Endothelial cell of umbilical vein (primary cell): ENCODE measurements around the gene ABCF1. TPM values are rescaled to one million over a fixed set of nuclear protein-coding genes. Genes with fewer than 3 reads are reported as not detected.

Experiments used
- BruUV-seq: library from RNA; stranded (reverse); fragments of 400-500 nt; replicated peaks from 2 replicates; lab custom pipeline; 2021; lab: Mats Ljungman, UMichigan
- CTCF ChIA-PET: fragments of 300-600, 350-600 bp; sonication (Branson Sonifier 250); formaldehyde crosslinking; loops from one replicate; lab custom pipeline; 2021; ENCODE audit warnings: antibody characterized with exemption, inconsistent platforms; lab: Charles Lee
- POLR2A ChIA-PET: fragments of 300-600, 350-600 bp; sonication (Branson Sonifier 250); formaldehyde crosslinking; loops from one replicate; lab custom pipeline; 2021; ENCODE audit warnings: antibody characterized with exemption, inconsistent platforms; lab: Charles Lee
- DNase-seq: peaks from one replicate; pipeline ENCODE4 v3.0.0-alpha.2; 2011; ENCODE audit warnings: low read depth, low spot score
- FAIRE-seq: peaks from 2 replicates; lab custom pipeline; 2011; peaks lifted over from hg19 to GRCh38; lab: Jason Lieb, UNC
- H2AFZ ChIP-seq: 2 replicates; pipeline ENCODE4 v1.6.0; 2012; ENCODE audit warnings: low read depth, low read length, control low read depth, inconsistent platforms
- H3K27ac ChIP-seq: 2 replicates; pipeline ENCODE4 v1.5.1; 2011; ENCODE audit warnings: low read depth, mild to moderate bottlenecking, control low read depth, low read length, moderate library complexity; ENCODE audit not compliant: insufficient read depth
- H3K27me3 ChIP-seq, 2 experiments: 2 replicates each; pipeline versions ENCODE4 v1.6.0 to v1.6.1; 2011; ENCODE audit warnings: low read length in 2 of 2, mixed read lengths in 1 of 2; ENCODE audit not compliant: control insufficient read depth in 2 of 2, insufficient read depth in 2 of 2
- H3K36me3 ChIP-seq, 2 experiments: 2 replicates in 1 of 2; 3 replicates in 1 of 2; pipeline ENCODE4 v1.5.1; 2011; ENCODE audit warnings: low read length in 2 of 2, mild to moderate bottlenecking in 1 of 2, moderate library complexity in 1 of 2; ENCODE audit not compliant: control insufficient read depth in 2 of 2, insufficient read depth in 2 of 2; ENCODE audit errors: extremely low read depth in 1 of 2
- H3K4me1 ChIP-seq: 3 replicates; pipeline ENCODE4 v1.5.1; 2011; ENCODE audit warnings: mild to moderate bottlenecking, low read length; ENCODE audit not compliant: control insufficient read depth, insufficient read depth; ENCODE audit errors: extremely low read depth
- H3K4me2 ChIP-seq: 2 replicates; pipeline ENCODE4 v1.6.1; 2011; ENCODE audit warnings: low read length, control low read depth, mixed read lengths; ENCODE audit not compliant: insufficient read depth
- H3K4me3 ChIP-seq, 3 experiments: fragments of 200-600 bp in 1 of 3; sonication (generic), shearing (Covaris generic) in 1 of 3; replicated peaks in 1 of 3; 2 replicates each; pipeline ENCODE4 v1.5.1; 2011 to 2016; ENCODE audit warnings: control low read depth in 3 of 3, low read length in 3 of 3, mild to moderate bottlenecking in 2 of 3, inconsistent platforms in 1 of 3, low read depth in 1 of 3, moderate library complexity in 1 of 3; ENCODE audit not compliant: insufficient read depth in 1 of 3
- H3K79me2 ChIP-seq: 2 replicates; pipeline ENCODE4 v1.6.0; 2012; ENCODE audit warnings: low read length, inconsistent platforms; ENCODE audit not compliant: control insufficient read depth, insufficient read depth
- H3K9ac ChIP-seq: replicated peaks from 2 replicates; pipeline ENCODE3; 2011; ENCODE audit warnings: low read length, control low read depth; ENCODE audit not compliant: insufficient read depth; ENCODE audit errors: extremely low read depth
- H3K9me1 ChIP-seq: replicated peaks from 3 replicates; pipeline ENCODE4 v1.6.0; 2011; ENCODE audit warnings: mild to moderate bottlenecking, low read length; ENCODE audit not compliant: control insufficient read depth, insufficient read depth; ENCODE audit errors: extremely low read depth
- H3K9me3 ChIP-seq: replicated peaks from 2 replicates; pipeline ENCODE4 v1.5.1; 2012; ENCODE audit warnings: low read length, inconsistent platforms; ENCODE audit not compliant: control insufficient read depth, insufficient read depth
- H4K20me1 ChIP-seq: replicated peaks from 2 replicates; pipeline ENCODE3; 2011; ENCODE audit warnings: mild to moderate bottlenecking, low read length; ENCODE audit not compliant: control insufficient read depth, insufficient read depth; ENCODE audit errors: extremely low read depth
- CTCF ChIP-seq, 2 donors: IDR thresholded peaks; 1 replicate in 1 of 2; 2 replicates in 1 of 2; pipeline ENCODE4 v1.5.1; 2011; ENCODE audit warnings: low read length in 2 of 2, mild to moderate bottlenecking in 2 of 2, moderate library complexity in 2 of 2, control low read depth in 1 of 2, inconsistent platforms in 1 of 2, low read depth in 1 of 2; ENCODE audit not compliant: insufficient read depth in 1 of 2; ENCODE audit errors: extremely low read depth in 1 of 2
- EZH2 ChIP-seq: IDR thresholded peaks from 2 replicates; pipeline ENCODE4 v1.6.1; 2012; ENCODE audit warnings: borderline replicate concordance, low read depth, mild to moderate bottlenecking, moderate library complexity, low read length, inconsistent platforms; ENCODE audit not compliant: severe bottlenecking
- FOS ChIP-seq: IDR thresholded peaks from 2 replicates; pipeline ENCODE4 v1.6.1; 2011; ENCODE audit warnings: mild to moderate bottlenecking, low read length, moderate library complexity, borderline replicate concordance; ENCODE audit not compliant: insufficient read depth
- GATA2 ChIP-seq: IDR thresholded peaks from 2 replicates; pipeline ENCODE4 v1.7.0; 2011; ENCODE audit warnings: low read depth, mild to moderate bottlenecking, moderate library complexity, mixed read lengths, low read length; ENCODE audit not compliant: insufficient read length, insufficient read depth
- JUN ChIP-seq: IDR thresholded peaks from 2 replicates; pipeline ENCODE4 v1.6.1; 2011; ENCODE audit warnings: borderline replicate concordance, low read depth; ENCODE audit not compliant: insufficient read length, insufficient read depth
- MAX ChIP-seq: IDR thresholded peaks from 2 replicates; pipeline ENCODE4 v1.6.1; 2011; ENCODE audit not compliant: insufficient read depth, insufficient read length
- MYC ChIP-seq: IDR thresholded peaks from one replicate; pipeline ENCODE4 v1.6.1; 2011; ENCODE audit warnings: mild to moderate bottlenecking, low read depth, low read length
- POLR2A ChIP-seq: IDR thresholded peaks from 2 replicates; pipeline ENCODE4 v1.6.1; 2012; ENCODE audit warnings: low read depth, mild to moderate bottlenecking, control low read depth, low read length
- POLR2AphosphoS5 ChIP-seq: IDR thresholded peaks from 2 replicates; pipeline ENCODE4 v1.6.1; 2012; ENCODE audit warnings: low read depth, mild to moderate bottlenecking, control low read depth, low read length, moderate library complexity; ENCODE audit not compliant: insufficient read depth
- dilution Hi-C: fragments of 300-500 bp; cut with MboI; formaldehyde crosslinking; loops from one replicate; pipeline ENCODE4 v1.15.0; 2019; ENCODE audit warnings: low sequenced_read_pairs; ENCODE audit not compliant: extremely low pct_ligation_motif_present
- intact Hi-C: fragments of 100-400 bp; cut with micrococcal nuclease; formaldehyde crosslinking; loops from one replicate; pipeline ENCODE4 v1.10.0; 2022
- polyA plus RNA-seq, 4 experiments: library from polyadenylated mRNA; depleted of rRNA in 3 of 4; stranded (reverse) in 3 of 4; unstranded in 1 of 4; fragments of >200 nt; gene quantifications; 2 replicates each; pipeline versions ENCODE4 v1.2.1 to v1.2.3, GENCODE V29; 2011 to 2012; ENCODE audit warnings: missing spikeins in 1 of 4
- total RNA-seq: library from RNA; stranded (reverse); gene quantifications from 2 replicates; pipeline ENCODE4 v1.2.3, GENCODE V29; 2021

Gene ABCF1
- total and polyA plus RNA-seq, 2 donors (not counting 3 experiments of a cell fraction or from before 2014, with no cell fraction given), result 34.0 to 60.3 TPM

GRCh38 chr6:30611150-30611855 is 40.1 kb downstream of the ABCF1 start:
- DNase-seq (no peak), FAIRE-seq (no peak)
- H3K27me3 ChIP-seq, result no peaks in the 10 kb centered on the region
- no peaks in the 10 kb centered on the region for H4K20me1 ChIP-seq
- no peak overlapping the region for H2AFZ ChIP-seq
- H3K4me1 ChIP-seq, result peaks cover 16% of the 10 kb centered on the region
- H3K9ac ChIP-seq, result no peak overlapping the region
- no peak overlapping the region for H3K4me2 ChIP-seq
- H3K9me1 ChIP-seq, result no peaks in the 10 kb centered on the region
- no peaks in the 10 kb centered on the region for H3K9me3 ChIP-seq
- CTCF ChIA-PET, result interaction anchor here (0.6 to 4.5 kb wide), 9 partner anchors 11 to 129 kb away, joined by 3 to 47 read pairs (median 4); no protein-coding TSS in a partner anchor
- H3K36me3 ChIP-seq, result peaks cover 17 to 18% of the 10 kb centered on the region in 2 experiments
- TF ChIP-seq CTCF (IDR thresholded peaks at IDR 0.05; ENCODE audit: extremely low read depth in 1 of 2, insufficient read depth in 1 of 2, low read depth in 1 of 2, low read length in 2 of 2) (no peak), POLR2A (no peak), EZH2 (no peak), GATA2 (no peak), JUN (no peak), FOS (no peak), POLR2AphosphoS5 (no peak), MYC (no peak), MAX (no peak)
- dilution Hi-C loops, result no loop called here
- POLR2A ChIA-PET, result interaction anchor here (1.6 to 4.1 kb wide), 2 partner anchors 12 to 129 kb away, joined by 5 to 63 read pairs; no protein-coding TSS in a partner anchor
- no TSS peak for BruUV-seq
- H3K27ac ChIP-seq, result no peak overlapping the region
- intact Hi-C loops, result loop anchor here (5.0 kb wide), 1 partner anchor 129 kb away; no protein-coding TSS in a partner anchor
- no peak overlapping the region for H3K4me3 ChIP-seq
- peaks cover 21% of the 10 kb centered on the region for H3K79me2 ChIP-seq
